Calu3 (cell line): Measurements from ENCODE around the gene SYT7. TPM values are rescaled to one million over a fixed set of nuclear protein-coding genes. Genes with fewer than 3 reads are reported as not detected.

Source experiments
- BruUV-seq: library from RNA; stranded (reverse); fragments of 400-500 nt; replicated peaks from 2 replicates; lab custom pipeline; 2021; lab: Mats Ljungman, UMichigan
- CTCF ChIA-PET: fragments of 300-600 bp; sonication (Branson Sonifier 250); formaldehyde crosslinking; loops from one replicate; lab custom pipeline; 2022; ENCODE audit warnings: antibody characterized with exemption; lab: Charles Lee
- DNase-seq: peaks from one replicate; pipeline ENCODE4 v3.0.0; 2022
- H3K27ac Mint-ChIP-seq: one replicate; pipeline ENCODE4 v1.8.0; 2022; ENCODE audit warnings: mixed read lengths; ENCODE audit not compliant: unreplicated experiment
- H3K27me3 Mint-ChIP-seq: one replicate; pipeline ENCODE4 v1.8.0; 2022; ENCODE audit warnings: mixed read lengths; ENCODE audit not compliant: unreplicated experiment
- H3K36me3 Mint-ChIP-seq: one replicate; pipeline ENCODE4 v1.8.0; 2022; ENCODE audit warnings: mild to moderate bottlenecking, moderate library complexity, mixed read lengths; ENCODE audit not compliant: insufficient read depth, unreplicated experiment
- H3K4me1 Mint-ChIP-seq: one replicate; pipeline ENCODE4 v1.8.0; 2022; ENCODE audit warnings: mild to moderate bottlenecking, low read depth, mixed read lengths; ENCODE audit not compliant: unreplicated experiment
- H3K4me3 Mint-ChIP-seq: one replicate; pipeline ENCODE4 v1.8.0; 2022; ENCODE audit warnings: mild to moderate bottlenecking, low read depth, moderate library complexity, mixed read lengths; ENCODE audit not compliant: unreplicated experiment
- H3K9me3 Mint-ChIP-seq: one replicate; pipeline ENCODE4 v1.8.0; 2022; ENCODE audit warnings: low read depth, mixed read lengths; ENCODE audit not compliant: unreplicated experiment
- intact Hi-C: fragments of 100-400 bp; cut with micrococcal nuclease; formaldehyde crosslinking; loops from one replicate; pipeline ENCODE4 v1.10.0; 2022; ENCODE audit not compliant: unreplicated experiment
- total RNA-seq: library from RNA; stranded (reverse); gene quantifications from 2 replicates; pipeline ENCODE4 v1.2.3, GENCODE V29; 2022
- TF ChIP-seq, protein P1 (sequence below): fragments of 200-600 bp; IDR thresholded peaks from one replicate; pipeline ENCODE4 v1.8.0; 2022; ENCODE audit warnings: antibody characterized with exemption; ENCODE audit not compliant: unreplicated experiment

Gene SYT7
- total RNA-seq, 1 experiment from 2014 or later, result 4.4 TPM

GRCh38 chr11:61578819-61579675 lies 1.8 kb downstream of the SYT7 start:
- peaks cover 72% of the 10 kb centered on the region for H3K27me3 Mint-ChIP-seq
- peaks cover 26% of the 10 kb centered on the region for H3K36me3 Mint-ChIP-seq
- peak overlapping the region; percentile 64 for H3K4me3 Mint-ChIP-seq
- TF ChIP-seq, protein P1, sequence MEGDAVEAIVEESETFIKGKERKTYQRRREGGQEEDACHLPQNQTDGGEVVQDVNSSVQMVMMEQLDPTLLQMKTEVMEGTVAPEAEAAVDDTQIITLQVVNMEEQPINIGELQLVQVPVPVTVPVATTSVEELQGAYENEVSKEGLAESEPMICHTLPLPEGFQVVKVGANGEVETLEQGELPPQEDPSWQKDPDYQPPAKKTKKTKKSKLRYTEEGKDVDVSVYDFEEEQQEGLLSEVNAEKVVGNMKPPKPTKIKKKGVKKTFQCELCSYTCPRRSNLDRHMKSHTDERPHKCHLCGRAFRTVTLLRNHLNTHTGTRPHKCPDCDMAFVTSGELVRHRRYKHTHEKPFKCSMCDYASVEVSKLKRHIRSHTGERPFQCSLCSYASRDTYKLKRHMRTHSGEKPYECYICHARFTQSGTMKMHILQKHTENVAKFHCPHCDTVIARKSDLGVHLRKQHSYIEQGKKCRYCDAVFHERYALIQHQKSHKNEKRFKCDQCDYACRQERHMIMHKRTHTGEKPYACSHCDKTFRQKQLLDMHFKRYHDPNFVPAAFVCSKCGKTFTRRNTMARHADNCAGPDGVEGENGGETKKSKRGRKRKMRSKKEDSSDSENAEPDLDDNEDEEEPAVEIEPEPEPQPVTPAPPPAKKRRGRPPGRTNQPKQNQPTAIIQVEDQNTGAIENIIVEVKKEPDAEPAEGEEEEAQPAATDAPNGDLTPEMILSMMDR, result peak; percentile 17
- BruUV-seq, result no TSS peak
- CTCF ChIA-PET, result no interaction called here
- intact Hi-C loops, result no loop called here
- H3K27ac Mint-ChIP-seq, result peak overlapping the region; percentile 20
- DNase-seq, result no peak
- H3K4me1 Mint-ChIP-seq, result peaks cover 12% of the 10 kb centered on the region
- H3K9me3 Mint-ChIP-seq, result no peaks in the 10 kb centered on the region

- no peak for DNase-seq
- Mint-ChIP-seq H3K4me3 (no peak overlapping the region), H3K9me3 (no peaks in the 10 kb centered on the region), H3K27ac (no peak overlapping the region), H3K4me1 (peaks cover 10% of the 10 kb centered on the region), H3K36me3 (peaks cover 26% of the 10 kb centered on the region), H3K27me3 (peaks cover 74% of the 10 kb centered on the region)
- TF ChIP-seq, protein P1, result no peak
- BruUV-seq, result no TSS peak
- intact Hi-C loops, result no loop called here
- CTCF ChIA-PET, result interaction anchor here (1.3 kb wide), 1 partner anchor 11 kb away, joined by 5 read pairs; no protein-coding TSS in a partner anchor
Measured at GRCh38 chr11:61577383-61578118, 3.3 kb downstream of the SYT7 start.

DNA sequence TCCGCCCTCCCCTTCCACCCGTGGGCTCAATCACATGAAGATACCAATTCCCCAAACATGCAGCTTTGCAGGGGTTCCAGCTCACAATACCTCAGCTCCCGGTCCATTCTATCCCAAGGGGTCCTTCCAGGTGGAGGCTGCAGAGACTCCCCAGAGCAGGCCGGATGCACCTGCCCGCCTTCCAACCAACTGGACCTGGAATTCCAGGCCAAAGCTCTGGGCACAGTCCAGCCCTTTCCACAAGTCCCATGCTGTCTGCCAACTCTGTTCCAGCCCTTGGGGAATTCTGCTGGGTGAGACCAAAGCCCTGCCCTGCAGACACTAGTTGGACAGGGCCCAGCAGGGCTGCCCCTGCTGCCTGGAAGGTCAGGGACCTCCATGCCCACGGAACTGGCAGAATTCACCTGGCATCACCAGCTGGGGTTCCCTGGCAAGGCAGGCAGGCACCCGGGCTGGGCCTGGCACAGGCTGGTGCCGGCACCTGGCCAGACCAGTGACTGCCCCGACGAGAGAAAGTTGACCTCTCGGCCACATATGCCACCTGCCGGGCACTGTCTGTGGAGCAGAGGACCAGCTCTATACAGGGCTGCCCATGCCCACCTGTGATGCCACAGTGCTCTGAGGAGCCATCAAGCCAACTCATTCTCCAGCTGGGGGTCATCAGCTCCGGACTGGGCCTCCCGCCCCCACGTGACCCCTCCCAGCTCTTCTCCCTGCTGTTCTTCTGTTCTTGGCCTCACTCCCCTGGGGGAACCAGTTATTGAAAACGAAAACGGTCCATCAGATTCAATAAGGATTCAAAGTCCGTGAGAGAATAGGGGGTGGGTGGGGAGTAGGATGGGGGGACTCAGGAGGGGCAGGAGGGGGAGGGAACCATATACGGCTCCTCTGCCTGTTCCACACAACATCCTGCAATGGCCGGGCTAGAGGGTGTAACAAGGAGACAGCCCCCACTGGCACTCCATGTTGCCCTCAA lies 4.7 kb downstream of the SYT7 start:
- CTCF ChIA-PET, result interaction anchor here (0.5 kb wide), 1 partner anchor 30 kb away, joined by 10 read pairs; no protein-coding TSS in a partner anchor

More for the DNA sequence above, 4.7 kb downstream of the SYT7 start:
- H3K36me3 Mint-ChIP-seq, result peaks cover 19% of the 10 kb centered on the region
- no peak for DNase-seq
- peaks cover 75% of the 10 kb centered on the region for H3K27me3 Mint-ChIP-seq
- BruUV-seq, result no TSS peak
- intact Hi-C loops, result no loop called here
- H3K4me1 Mint-ChIP-seq, result no peaks in the 10 kb centered on the region
- no peak overlapping the region for H3K4me3 Mint-ChIP-seq
- H3K9me3 Mint-ChIP-seq, result no peaks in the 10 kb centered on the region
- H3K27ac Mint-ChIP-seq, result no peak overlapping the region
- TF ChIP-seq, protein P1, result no peak
